ENCODE measurements around the gene CLDN16.

DNA sequence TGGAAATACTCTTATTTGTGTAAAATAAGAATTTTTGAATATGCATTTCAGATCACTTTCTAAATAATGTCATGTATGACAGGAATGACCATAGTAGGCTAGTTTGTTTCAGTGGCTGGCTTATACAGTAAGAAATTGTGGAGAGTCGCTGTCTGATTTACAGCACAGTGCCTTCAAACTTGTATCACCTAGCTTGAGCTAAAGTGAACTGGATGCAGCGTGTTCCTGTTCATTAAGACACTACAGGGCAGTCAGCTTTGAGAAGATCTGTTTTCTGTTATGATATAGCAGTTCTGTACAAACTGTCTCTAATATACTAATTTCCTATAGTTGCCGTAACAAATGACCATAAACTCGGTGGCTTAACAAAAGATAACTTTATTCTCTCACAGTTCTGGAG, 9.9 kb downstream of the CLDN16 start:
- TF ChIP-seq, protein P1, sequence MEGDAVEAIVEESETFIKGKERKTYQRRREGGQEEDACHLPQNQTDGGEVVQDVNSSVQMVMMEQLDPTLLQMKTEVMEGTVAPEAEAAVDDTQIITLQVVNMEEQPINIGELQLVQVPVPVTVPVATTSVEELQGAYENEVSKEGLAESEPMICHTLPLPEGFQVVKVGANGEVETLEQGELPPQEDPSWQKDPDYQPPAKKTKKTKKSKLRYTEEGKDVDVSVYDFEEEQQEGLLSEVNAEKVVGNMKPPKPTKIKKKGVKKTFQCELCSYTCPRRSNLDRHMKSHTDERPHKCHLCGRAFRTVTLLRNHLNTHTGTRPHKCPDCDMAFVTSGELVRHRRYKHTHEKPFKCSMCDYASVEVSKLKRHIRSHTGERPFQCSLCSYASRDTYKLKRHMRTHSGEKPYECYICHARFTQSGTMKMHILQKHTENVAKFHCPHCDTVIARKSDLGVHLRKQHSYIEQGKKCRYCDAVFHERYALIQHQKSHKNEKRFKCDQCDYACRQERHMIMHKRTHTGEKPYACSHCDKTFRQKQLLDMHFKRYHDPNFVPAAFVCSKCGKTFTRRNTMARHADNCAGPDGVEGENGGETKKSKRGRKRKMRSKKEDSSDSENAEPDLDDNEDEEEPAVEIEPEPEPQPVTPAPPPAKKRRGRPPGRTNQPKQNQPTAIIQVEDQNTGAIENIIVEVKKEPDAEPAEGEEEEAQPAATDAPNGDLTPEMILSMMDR (IDR thresholded peaks at IDR 0.05; ENCODE audit: low read depth, low read length, poor library complexity, severe bottlenecking): no peak
- TF ChIP-seq EZH2phosphoT487 (IDR thresholded peaks at IDR 0.05; ENCODE audit: borderline replicate concordance, low read length): no peak
